HUES64 (cell line): ENCODE measurements around the gene CIDEA.
"Not testable (repeated sequence)": the region's sequence is repeated elsewhere in the genome, so short reads cannot be mapped to it uniquely, and the experiment has no call there.

Experiments used
- H3K27ac ChIP-seq: 2 replicates; pipeline ENCODE4 v1.7.0; 2013; ENCODE audit warnings: low read depth, low read length, inconsistent platforms
- H3K27me3 ChIP-seq: 2 replicates; pipeline ENCODE4 v1.6.1; 2013; ENCODE audit warnings: mild to moderate bottlenecking, low read length; ENCODE audit not compliant: insufficient read depth
- H3K36me3 ChIP-seq: 2 replicates; pipeline ENCODE4 v1.6.1; 2013; ENCODE audit warnings: mild to moderate bottlenecking, low read length; ENCODE audit not compliant: insufficient read depth
- H3K4me1 ChIP-seq: 2 replicates; pipeline ENCODE4 v1.6.1; 2013; ENCODE audit warnings: mild to moderate bottlenecking, low read length, moderate library complexity; ENCODE audit not compliant: insufficient read depth
- H3K4me3 ChIP-seq: 2 replicates; pipeline ENCODE4 v1.5.1; 2013; ENCODE audit warnings: mild to moderate bottlenecking, low read length, moderate library complexity
- H3K9ac ChIP-seq: 2 replicates; pipeline ENCODE4 v1.6.1; 2013; ENCODE audit warnings: mild to moderate bottlenecking, low read depth, low read length
- H3K9me3 ChIP-seq: 2 replicates; pipeline ENCODE4 v1.6.1; 2013; ENCODE audit warnings: low read depth, low read length; ENCODE audit not compliant: insufficient read depth
- WGBS: fragments of 150-250, 120-280 bp; methylation state at CpG from one replicate; pipeline ENCODE4 v1.1.7; 2013; ENCODE audit warnings: missing lambda C conversion rate; 5-methylcytosine and 5-hydroxymethylcytosine counted together

Gene CIDEA

GRCh38 chr18:12242658-12243260, 11.4 kb upstream of the CIDEA start:
- no peak overlapping the region for H3K27ac ChIP-seq
- H3K4me1 ChIP-seq, result no peaks in the 10 kb centered on the region
- no peaks in the 10 kb centered on the region for H3K9me3 ChIP-seq
- H3K36me3 ChIP-seq, result no peaks in the 10 kb centered on the region
- 95% methylated on average over 21 of the region's 21 CpGs for WGBS
- peaks cover 19% of the 10 kb centered on the region for H3K27me3 ChIP-seq
- no peak overlapping the region for H3K9ac ChIP-seq
- H3K4me3 ChIP-seq, result no peak overlapping the region

DNA sequence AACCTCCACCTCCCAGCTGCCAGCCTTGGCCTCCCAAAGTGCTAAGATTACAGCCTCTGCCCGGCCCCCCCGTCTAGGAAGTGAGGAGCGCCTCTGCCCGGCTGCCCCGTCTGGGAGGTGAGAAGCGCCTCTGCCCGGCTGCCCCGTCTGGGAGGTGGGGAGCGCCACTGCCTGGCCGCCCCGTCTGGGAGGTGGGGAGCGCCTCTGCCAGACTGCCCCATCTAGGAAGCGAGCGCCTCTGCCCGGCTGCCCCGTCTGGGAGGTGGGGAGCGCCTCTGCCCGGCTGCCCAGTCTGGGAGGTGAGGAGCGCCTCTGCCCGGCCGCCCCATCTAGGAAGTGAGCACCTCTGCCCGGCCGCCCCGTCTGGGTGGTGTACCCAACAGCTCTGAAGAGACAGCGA, 10.9 kb upstream of the CIDEA start:
- not testable (repeated sequence) for H3K4me1 ChIP-seq, H3K9me3 ChIP-seq, H3K36me3 ChIP-seq, H3K27ac ChIP-seq, H3K4me3 ChIP-seq, H3K9ac ChIP-seq
- peaks cover 21% of the 10 kb centered on the region for H3K27me3 ChIP-seq
- WGBS, result 94% methylated on average over 25 of the region's 25 CpGs

DNA sequence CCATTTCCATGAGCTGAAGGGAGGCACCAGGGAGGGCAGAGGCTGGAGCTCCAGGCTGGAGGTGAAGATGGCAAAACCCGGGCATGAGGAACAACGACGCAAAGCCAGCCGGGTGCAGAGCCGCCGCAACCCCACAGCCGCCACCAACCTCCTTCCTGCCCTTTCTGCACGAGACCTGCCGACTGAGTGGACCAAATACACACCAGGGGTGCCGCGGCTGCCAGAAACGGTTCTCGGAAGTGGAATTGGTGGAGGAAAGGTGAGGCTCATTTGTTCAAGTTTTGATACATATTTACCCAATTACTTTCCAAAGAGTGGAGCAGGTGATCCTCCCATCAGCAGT, 8.4 kb upstream of the CIDEA start:
- Histone ChIP-seq H3K36me3 (no peaks in the 10 kb centered on the region), H3K4me3 (no peak overlapping the region), H3K27me3 (peaks cover 33% of the 10 kb centered on the region), H3K9ac (no peak overlapping the region), H3K27ac (no peak overlapping the region), H3K9me3 (no peaks in the 10 kb centered on the region), H3K4me1 (no peaks in the 10 kb centered on the region)
- 94% methylated on average over 13 of the region's 13 CpGs for WGBS

DNA sequence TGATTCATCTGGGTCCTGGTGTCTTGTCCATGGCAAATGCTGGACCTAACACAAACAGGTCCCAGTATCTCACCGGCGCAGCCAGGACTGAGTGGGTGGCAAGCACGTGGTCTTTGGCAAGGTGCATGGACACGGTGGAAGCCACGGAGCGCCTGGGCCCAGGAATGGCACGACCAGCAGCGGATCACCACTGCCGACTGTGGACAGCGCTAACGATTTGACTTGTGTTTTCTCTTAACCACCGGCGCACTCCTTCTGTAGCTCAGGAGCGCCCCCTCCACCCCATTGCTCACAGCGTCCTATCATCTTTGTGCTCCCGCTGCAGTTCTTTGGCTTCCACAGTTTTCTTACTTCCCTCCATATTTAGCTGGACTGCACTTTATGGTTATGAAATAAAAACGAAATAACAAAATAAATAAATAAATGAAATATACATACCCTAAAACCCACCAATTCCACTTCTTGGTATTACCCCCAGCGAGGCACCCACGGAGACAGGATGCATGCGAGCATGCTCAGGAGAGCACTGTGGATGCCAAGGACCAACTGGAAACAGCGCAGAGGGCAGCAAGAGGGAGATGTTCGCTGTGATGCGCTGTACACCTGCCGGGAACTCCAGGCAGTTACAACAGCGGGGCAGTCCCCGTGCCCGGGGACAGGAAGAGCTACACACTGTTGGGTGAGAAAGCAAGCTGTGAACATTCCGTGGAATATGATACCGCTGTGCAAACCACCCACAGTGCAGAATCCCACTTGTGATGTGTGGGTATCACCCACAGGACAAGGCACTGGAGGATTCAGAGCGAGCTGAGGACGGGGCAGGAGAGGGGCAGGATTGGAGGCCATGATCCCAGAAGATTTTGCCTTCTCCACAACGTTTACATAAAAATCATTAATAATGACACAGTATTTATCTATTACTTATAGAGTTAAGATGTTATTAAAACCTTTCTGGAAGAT, 7.0 kb upstream of the CIDEA start:
- WGBS, result 47% methylated on average over 30 of the region's 32 CpGs
- no peak overlapping the region for H3K4me3 ChIP-seq
- no peaks in the 10 kb centered on the region for H3K4me1 ChIP-seq
- H3K27ac ChIP-seq, result no peak overlapping the region
- H3K36me3 ChIP-seq, result no peaks in the 10 kb centered on the region
- H3K9me3 ChIP-seq, result no peaks in the 10 kb centered on the region
- H3K27me3 ChIP-seq, result peaks cover 46% of the 10 kb centered on the region
- no peak overlapping the region for H3K9ac ChIP-seq

DNA sequence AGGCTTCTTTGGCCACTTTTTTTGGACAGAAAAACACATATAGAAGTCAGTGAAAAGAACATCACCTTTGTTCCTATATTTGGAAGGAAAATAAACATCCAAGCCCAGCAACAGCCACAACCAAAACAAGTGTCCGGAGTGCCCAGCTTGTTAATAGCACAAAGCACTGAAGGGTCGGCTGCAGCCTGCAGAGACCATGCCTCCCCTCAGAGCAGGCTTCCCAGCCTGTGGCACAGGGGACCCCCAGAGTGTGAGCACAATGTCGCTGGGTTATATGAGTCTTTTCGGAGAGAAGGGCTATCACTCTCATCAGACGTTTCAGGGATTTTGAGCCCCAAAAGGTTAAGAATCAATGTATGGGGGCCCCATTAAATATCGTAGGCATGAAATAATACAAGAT, 6.2 kb upstream of the CIDEA start:
- Histone ChIP-seq H3K36me3 (no peaks in the 10 kb centered on the region), H3K27me3 (peaks cover 54% of the 10 kb centered on the region), H3K4me1 (peaks cover 1% of the 10 kb centered on the region; the same call in 1 of the 2 replicates), H3K27ac (no peak overlapping the region), H3K4me3 (no peak overlapping the region), H3K9me3 (no peaks in the 10 kb centered on the region), H3K9ac (no peak overlapping the region)
- WGBS, result 91% methylated on average over 6 of the region's 6 CpGs

GRCh38 chr18:12248926-12249720, 5.0 kb upstream of the CIDEA start:
- Histone ChIP-seq H3K4me3 (no peak overlapping the region), H3K4me1 (peaks cover 8% of the 10 kb centered on the region), H3K36me3 (no peaks in the 10 kb centered on the region), H3K27ac (no peak overlapping the region), H3K9me3 (no peaks in the 10 kb centered on the region), H3K27me3 (peaks cover 66% of the 10 kb centered on the region), H3K9ac (no peak overlapping the region)
- 79% methylated on average over 13 of the region's 13 CpGs for WGBS

- no peaks in the 10 kb centered on the region for H3K36me3 ChIP-seq
- 95% methylated on average over 11 of the region's 11 CpGs for WGBS
- H3K9me3 ChIP-seq, result no peaks in the 10 kb centered on the region
- no peak overlapping the region for H3K9ac ChIP-seq
- no peak overlapping the region for H3K27ac ChIP-seq
- H3K4me1 ChIP-seq, result peaks cover 14% of the 10 kb centered on the region
- peaks cover 81% of the 10 kb centered on the region for H3K27me3 ChIP-seq
- no peak overlapping the region for H3K4me3 ChIP-seq
These were observed 2.9 kb upstream of the CIDEA start for GRCh38 chr18:12251311-12251710.

- Histone ChIP-seq H3K9me3 (no peaks in the 10 kb centered on the region), H3K27me3 (peaks cover 83% of the 10 kb centered on the region), H3K4me3 (no peak overlapping the region), H3K4me1 (peaks cover 14% of the 10 kb centered on the region), H3K36me3 (no peaks in the 10 kb centered on the region), H3K27ac (no peak overlapping the region), H3K9ac (no peak overlapping the region)
- 88% methylated on average over 6 of the region's 6 CpGs for WGBS
These were observed 2.1 kb upstream of the CIDEA start for GRCh38 chr18:12252061-12252460.

DNA sequence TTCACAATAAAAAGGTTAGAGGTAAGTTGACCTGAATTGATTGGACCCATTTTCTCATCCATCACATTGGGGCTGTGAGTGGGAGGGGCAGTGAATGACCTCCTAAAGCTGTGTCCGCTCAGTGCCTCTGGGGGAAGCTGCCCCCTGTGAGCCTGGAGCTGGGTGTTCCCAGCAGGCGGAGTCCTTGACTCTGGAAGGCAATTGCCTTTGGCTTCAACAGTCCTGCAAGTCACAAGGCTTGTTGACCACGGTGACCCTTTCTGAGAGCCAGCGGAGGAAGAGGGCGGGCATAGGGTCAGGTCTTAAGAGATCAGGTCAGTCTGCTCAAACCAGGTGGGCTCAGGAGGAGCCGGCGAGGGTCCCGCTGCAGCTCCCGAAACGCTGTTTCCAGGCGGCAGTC, 1.1 kb upstream of the CIDEA start:
- Histone ChIP-seq H3K9me3 (no peaks in the 10 kb centered on the region), H3K27ac (no peak overlapping the region), H3K27me3 (peaks cover 84% of the 10 kb centered on the region), H3K36me3 (no peaks in the 10 kb centered on the region), H3K9ac (no peak overlapping the region), H3K4me1 (peaks cover 14% of the 10 kb centered on the region), H3K4me3 (peak overlapping the region; percentile 56)
- 45% methylated on average over 11 of the region's 11 CpGs for WGBS

- WGBS, result 1% methylated on average over 20 of the region's 20 CpGs
- peak overlapping the region; percentile 56 for H3K4me3 ChIP-seq
These were observed 462 bp upstream of the CIDEA start for GRCh38 chr18:12253663-12254135.

More at GRCh38 chr18:12253663-12254135, 462 bp upstream of the CIDEA start:
- peaks cover 81% of the 10 kb centered on the region for H3K27me3 ChIP-seq
- H3K9ac ChIP-seq, result no peak overlapping the region
- H3K36me3 ChIP-seq, result no peaks in the 10 kb centered on the region
- H3K4me1 ChIP-seq, result peaks cover 14% of the 10 kb centered on the region
- no peaks in the 10 kb centered on the region for H3K9me3 ChIP-seq
- no peak overlapping the region for H3K27ac ChIP-seq
